Measurements from ENCODE around the gene MRPS30. TPM values are rescaled to one million over a fixed set of nuclear protein-coding genes. Genes with fewer than 3 reads are reported as not detected.
"Not testable (repeated sequence)": the region's sequence is repeated elsewhere in the genome, so short reads cannot be mapped to it uniquely, and the experiment has no call there.

Gene MRPS30
- total RNA-seq, 6 donors from 2014 or later, result 37.3 to 54.9 (median 43.4) TPM

DNA sequence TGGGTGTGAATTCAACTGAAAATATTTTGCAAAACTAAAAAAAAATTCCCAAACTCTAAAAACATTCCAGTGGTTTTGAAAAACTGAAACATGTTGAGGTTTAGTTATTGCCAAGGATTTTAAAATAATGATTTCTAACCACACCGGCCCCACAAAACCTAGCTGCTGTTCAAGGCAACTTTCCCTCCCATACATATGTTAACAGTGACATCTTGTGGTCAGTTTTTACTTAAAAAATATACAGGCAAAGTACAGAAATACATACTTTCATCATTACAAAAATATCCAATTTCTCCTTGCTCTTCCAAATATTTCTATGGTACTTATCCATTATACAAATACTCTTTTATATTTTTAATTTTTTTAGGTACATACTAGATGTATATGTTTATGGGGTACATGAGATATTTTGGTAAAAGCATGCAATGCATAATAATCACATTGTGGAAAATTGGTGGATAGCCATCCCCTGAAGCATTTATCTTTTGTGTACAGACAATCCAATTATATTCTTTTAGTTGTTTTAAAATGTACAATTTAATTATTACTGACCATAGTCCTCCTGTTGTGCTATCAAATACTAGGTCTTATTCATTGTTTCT lies 34.4 kb upstream of the MRPS30 start:
- TF ChIP-seq EP300 (IDR thresholded peaks at IDR 0.05), result no peak
- TF ChIP-seq POLR2A (IDR thresholded peaks at IDR 0.05), result no peak
- TF ChIP-seq CTCF (IDR thresholded peaks at IDR 0.05), result peak in 4 of 6 experiments; percentile 26 to 46 (median 32)
- TF ChIP-seq POLR2AphosphoS5 (IDR thresholded peaks at IDR 0.05), result no peak
- no peak overlapping the region for H3K4me3 ChIP-seq
- WGBS, 2 donors, result 7 to 10% methylated on average over 1 of the region's 1 CpG
- H3K27ac ChIP-seq, result no peak overlapping the region
- H3K4me1 ChIP-seq, result no peaks in the 10 kb centered on the region
- DNase-seq, result no peak
- no peaks in the 10 kb centered on the region for H3K36me3 ChIP-seq
- ATAC-seq (ENCODE audit: low FRiP score in 2 of 2), result peak in 1 of 2 donors; percentile 73
- H3K9me3 ChIP-seq, result no peaks in the 10 kb centered on the region
- no peaks in the 10 kb centered on the region for H3K27me3 ChIP-seq

GRCh38 chr5:44779167-44779566 lies 29.6 kb upstream of the MRPS30 start:
- H3K4me1 ChIP-seq, result no peaks in the 10 kb centered on the region
- ATAC-seq (ENCODE audit: low FRiP score in 2 of 2), result no peak
- no peaks in the 10 kb centered on the region for H3K9me3 ChIP-seq
- 93 to 94% methylated on average over 4 of the region's 4 CpGs for WGBS, 2 donors
- H3K27ac ChIP-seq, result no peak overlapping the region
- H3K36me3 ChIP-seq, result no peaks in the 10 kb centered on the region
- no peaks in the 10 kb centered on the region for H3K27me3 ChIP-seq
- DNase-seq, result no peak
- no peak overlapping the region for H3K4me3 ChIP-seq
- TF ChIP-seq CTCF (IDR thresholded peaks at IDR 0.05) (no peak), POLR2AphosphoS5 (IDR thresholded peaks at IDR 0.05) (no peak), POLR2A (IDR thresholded peaks at IDR 0.05) (no peak), EP300 (IDR thresholded peaks at IDR 0.05) (no peak)

- WGBS, 2 donors, result 89 to 97% methylated on average over 4 of the region's 4 CpGs
- DNase-seq (no peak), ATAC-seq (ENCODE audit: low FRiP score in 2 of 2) (no peak)
- no peak for TF ChIP-seq CTCF (IDR thresholded peaks at IDR 0.05)
- no peak for TF ChIP-seq POLR2A (IDR thresholded peaks at IDR 0.05)
- TF ChIP-seq EP300 (IDR thresholded peaks at IDR 0.05), result no peak
- no peak for TF ChIP-seq POLR2AphosphoS5 (IDR thresholded peaks at IDR 0.05)
- Histone ChIP-seq H3K27ac (no peak overlapping the region), H3K4me1 (no peaks in the 10 kb centered on the region), H3K9me3 (peaks cover 0 to 4% (median 0%) of the 10 kb centered on the region in 4 donors), H3K27me3 (no peaks in the 10 kb centered on the region), H3K36me3 (no peaks in the 10 kb centered on the region), H3K4me3 (no peak overlapping the region)
Observed at GRCh38 chr5:44783634-44784315, 25.0 kb upstream of the MRPS30 start.

GRCh38 chr5:44787731-44788130 lies 21.0 kb upstream of the MRPS30 start:
- H3K4me3 ChIP-seq, result no peak overlapping the region
- 81 to 93% methylated on average over 3 of the region's 3 CpGs for WGBS, 2 donors
- DNase-seq (no peak), ATAC-seq (ENCODE audit: low FRiP score in 2 of 2) (no peak)
- no peaks in the 10 kb centered on the region for H3K27me3 ChIP-seq
- H3K4me1 ChIP-seq, result no peaks in the 10 kb centered on the region
- no peak overlapping the region for H3K27ac ChIP-seq
- H3K36me3 ChIP-seq, result no peaks in the 10 kb centered on the region
- H3K9me3 ChIP-seq, result peaks cover 0 to 7% (median 1%) of the 10 kb centered on the region in 4 donors
- TF ChIP-seq POLR2A (IDR thresholded peaks at IDR 0.05) (no peak), CTCF (IDR thresholded peaks at IDR 0.05) (no peak), EP300 (IDR thresholded peaks at IDR 0.05) (no peak), POLR2AphosphoS5 (IDR thresholded peaks at IDR 0.05) (no peak)

DNA sequence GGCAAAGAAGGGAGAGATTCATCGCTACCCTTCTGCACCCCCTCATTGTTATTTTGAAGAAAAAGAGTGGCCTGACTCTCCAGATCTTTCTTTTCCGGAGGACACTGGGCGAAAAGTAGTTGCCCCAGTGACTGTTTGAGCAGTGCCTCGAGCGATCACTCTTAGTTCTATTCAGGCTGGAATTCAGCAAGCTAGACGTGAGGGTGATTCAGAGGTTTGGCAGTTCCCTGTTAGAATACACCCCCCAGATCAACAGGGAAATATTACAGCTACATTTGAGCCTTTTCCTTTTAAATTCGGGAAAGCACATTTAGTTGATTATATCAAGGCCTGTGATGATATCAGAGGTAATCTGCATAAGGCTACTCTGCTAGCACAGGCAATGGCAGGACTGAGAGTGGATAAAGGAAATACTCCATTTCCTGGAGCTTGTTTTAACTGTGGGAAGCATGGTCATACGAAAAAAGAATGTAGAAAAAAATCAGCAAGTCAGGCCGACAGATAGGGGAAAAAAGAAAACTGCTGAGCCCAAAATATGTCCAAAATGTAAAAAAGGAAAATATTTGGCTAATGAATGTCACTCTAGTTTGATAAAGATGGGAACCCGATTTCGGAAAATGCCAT lies 19.3 kb upstream of the MRPS30 start:
- 69 to 77% methylated on average over 11 of the region's 11 CpGs for WGBS, 2 donors
- H3K9me3 ChIP-seq, result peaks cover 0 to 14% (median 9%) of the 10 kb centered on the region in 4 donors
- not testable (repeated sequence) for DNase-seq; H3K36me3 ChIP-seq; H3K27me3 ChIP-seq; H3K27ac ChIP-seq; H3K4me1 ChIP-seq; H3K4me3 ChIP-seq; ATAC-seq (ENCODE audit: low FRiP score in 2 of 2)

DNA sequence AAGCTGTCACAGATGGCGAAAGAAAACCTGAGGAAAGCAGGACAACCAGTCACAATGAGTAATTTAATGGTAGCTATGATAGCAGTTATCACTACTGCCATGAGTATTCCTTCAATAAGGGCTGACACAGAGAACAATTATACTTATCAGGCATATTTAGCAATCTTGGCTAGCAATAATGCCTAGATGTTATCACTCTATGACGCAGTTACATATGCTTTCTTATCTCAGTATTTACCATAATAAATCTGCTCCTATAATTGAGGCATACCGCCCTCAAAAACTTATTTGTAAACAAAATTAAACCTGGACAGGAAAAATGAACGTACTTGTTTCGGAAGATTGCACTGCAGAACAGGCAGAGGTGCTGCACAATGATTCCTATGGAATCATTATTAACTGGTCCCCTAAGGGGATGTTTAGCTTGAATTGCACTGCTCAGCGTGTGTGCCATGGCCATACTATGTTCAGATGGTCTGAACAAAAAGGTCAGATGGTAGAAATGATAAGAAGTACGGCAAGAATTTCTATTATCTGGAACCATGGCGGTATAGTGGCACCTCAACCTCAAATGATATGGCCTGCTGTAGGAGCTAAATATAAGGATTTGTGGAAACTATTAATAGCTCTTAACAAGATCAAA lies 16.6 kb upstream of the MRPS30 start:
- not testable (repeated sequence) for ATAC-seq (ENCODE audit: low FRiP score in 2 of 2); H3K4me3 ChIP-seq; H3K27me3 ChIP-seq; H3K36me3 ChIP-seq; H3K4me1 ChIP-seq; H3K27ac ChIP-seq; DNase-seq
- peaks cover 0 to 14% (median 11%) of the 10 kb centered on the region in 4 donors for H3K9me3 ChIP-seq
- 90 to 94% methylated on average over 8 of the region's 8 CpGs for WGBS, 2 donors

Measured in upper lobe of left lung (tissue), 6 donors.